ENCODE measurements around the gene NUMB.

The NUMB gene

DNA sequence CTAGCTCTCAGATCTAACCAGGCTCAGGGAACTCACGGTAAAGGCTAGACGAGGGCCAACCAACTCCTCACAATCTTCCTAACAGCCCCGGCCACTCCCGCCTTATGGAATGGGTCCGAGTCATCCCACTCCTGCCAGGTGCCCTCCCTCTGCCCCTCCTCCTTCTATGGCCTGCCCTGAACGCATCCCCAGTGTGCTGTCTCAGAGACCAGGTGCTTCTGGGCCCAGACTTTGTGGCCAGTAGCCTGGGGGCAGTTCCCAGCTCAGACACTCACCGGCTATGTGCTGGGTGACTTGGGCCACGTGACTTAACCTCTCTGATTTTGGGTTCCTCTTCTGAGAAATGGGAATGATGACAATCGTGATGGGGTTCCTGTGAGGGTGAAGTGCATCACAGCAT lies 198.5 kb downstream of the NUMB start:
- TF ChIP-seq CTCF (conservative IDR thresholded peaks at IDR 0.05; ENCODE audit: low read depth) = no peak
- POLR2A ChIA-PET (ENCODE audit: low non-redundant PET) = no interaction called here
- CTCF ChIA-PET = interaction anchor here (0.5 to 0.6 kb wide), 2 partner anchors 47 to 596 kb away, joined by 3 read pairs; no protein-coding TSS in a partner anchor
- DNase-seq (ENCODE audit: low spot score) = no peak
- no peak overlapping the region for H3K27ac ChIP-seq

DNA sequence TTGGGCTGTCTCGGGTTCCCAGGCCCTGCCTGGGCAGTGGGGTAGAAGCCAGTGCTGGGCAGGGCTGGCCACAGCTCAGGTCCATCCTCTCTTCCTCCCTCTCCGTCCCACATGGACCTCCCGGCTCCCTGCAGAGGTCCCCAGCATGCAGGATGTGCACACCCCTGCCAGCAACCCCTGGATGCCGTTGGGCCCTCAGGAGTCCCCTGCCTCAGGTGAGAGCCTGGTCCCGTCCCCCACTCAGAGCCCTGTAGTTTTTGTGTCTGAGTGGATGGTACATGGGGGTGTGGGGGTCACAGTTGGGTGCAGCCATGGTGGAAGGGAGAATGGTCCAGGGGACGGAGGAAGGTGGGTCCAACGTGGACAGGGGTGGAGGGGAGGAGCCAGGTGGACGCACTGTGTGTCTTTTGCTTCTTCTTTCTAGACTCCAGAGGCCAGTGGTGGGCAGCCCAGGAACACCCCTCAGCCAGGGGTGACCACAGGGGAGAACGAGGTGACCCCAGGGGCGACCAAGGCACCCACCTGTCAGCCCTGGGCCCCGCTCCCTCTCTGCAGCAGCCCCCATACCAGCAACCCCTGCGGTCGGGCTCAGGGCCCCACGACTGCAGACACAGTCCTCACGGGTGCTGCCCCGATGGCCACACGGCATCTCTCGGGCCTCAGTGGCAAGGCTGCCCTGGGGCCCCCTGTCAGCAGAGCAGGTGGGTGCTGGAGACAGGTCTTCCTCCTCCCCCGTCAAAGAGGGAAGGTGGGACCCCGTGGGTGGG lies 199.3 kb downstream of the NUMB start:
- CTCF ChIA-PET = interaction anchor here (0.5 to 0.6 kb wide), 2 partner anchors 48 to 597 kb away, joined by 3 read pairs; no protein-coding TSS in a partner anchor
- TF ChIP-seq CTCF (conservative IDR thresholded peaks at IDR 0.05; ENCODE audit: low read depth) = no peak

GRCh38 chr14:73258076-73258475 lies 200.3 kb downstream of the NUMB start:
- TF ChIP-seq CTCF (conservative IDR thresholded peaks at IDR 0.05; ENCODE audit: low read depth) = no peak
- no peak for DNase-seq (ENCODE audit: low spot score)
- ChIA-PET POLR2A (ENCODE audit: low non-redundant PET) (no interaction called here), CTCF (no interaction called here)
- no peak overlapping the region for H3K27ac ChIP-seq

More for the DNA sequence above, 199.3 kb downstream of the NUMB start:
- POLR2A ChIA-PET (ENCODE audit: low non-redundant PET) = no interaction called here
- DNase-seq (ENCODE audit: low spot score) = no peak
- H3K27ac ChIP-seq = no peak overlapping the region

DNA sequence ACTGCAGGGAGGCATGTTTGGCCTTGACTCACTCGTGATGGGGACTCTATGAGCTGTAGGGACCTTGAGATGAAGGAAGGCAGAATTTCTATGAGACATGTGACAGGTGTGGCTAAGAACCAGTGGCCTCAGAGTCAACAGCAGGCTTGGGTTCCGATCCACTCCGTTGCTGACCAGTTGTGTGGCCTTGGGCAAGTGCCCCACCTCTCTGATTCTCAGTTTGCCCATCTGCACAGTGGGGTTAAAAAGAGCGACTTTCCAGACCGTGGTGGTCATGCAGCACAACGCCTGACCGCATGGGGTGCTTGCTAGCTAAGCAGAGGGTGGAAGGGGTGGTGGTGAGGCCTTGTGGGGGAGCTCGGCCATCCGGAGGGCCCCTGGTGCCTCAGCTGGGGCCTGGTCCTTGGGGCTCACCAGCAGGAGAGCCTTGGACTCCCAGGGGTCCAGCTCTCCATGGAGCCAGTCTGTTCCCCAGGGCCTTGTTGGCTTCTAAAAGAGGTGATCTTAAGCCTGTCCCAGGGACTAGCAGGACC lies 202.6 kb downstream of the NUMB start:
- DNase-seq (ENCODE audit: low spot score) = no peak
- TF ChIP-seq CTCF (conservative IDR thresholded peaks at IDR 0.05; ENCODE audit: low read depth) = no peak
- no peak overlapping the region for H3K27ac ChIP-seq
- ChIA-PET CTCF (no interaction called here), POLR2A (ENCODE audit: low non-redundant PET) (no interaction called here)

- TF ChIP-seq CTCF (conservative IDR thresholded peaks at IDR 0.05; ENCODE audit: low read depth) = no peak
- POLR2A ChIA-PET (ENCODE audit: low non-redundant PET) = no interaction called here
- H3K27ac ChIP-seq = no peak overlapping the region
- no peak for DNase-seq (ENCODE audit: low spot score)
- CTCF ChIA-PET = no interaction called here
Observed at GRCh38 chr14:73255005-73255400, 203.3 kb downstream of the NUMB start.

DNA sequence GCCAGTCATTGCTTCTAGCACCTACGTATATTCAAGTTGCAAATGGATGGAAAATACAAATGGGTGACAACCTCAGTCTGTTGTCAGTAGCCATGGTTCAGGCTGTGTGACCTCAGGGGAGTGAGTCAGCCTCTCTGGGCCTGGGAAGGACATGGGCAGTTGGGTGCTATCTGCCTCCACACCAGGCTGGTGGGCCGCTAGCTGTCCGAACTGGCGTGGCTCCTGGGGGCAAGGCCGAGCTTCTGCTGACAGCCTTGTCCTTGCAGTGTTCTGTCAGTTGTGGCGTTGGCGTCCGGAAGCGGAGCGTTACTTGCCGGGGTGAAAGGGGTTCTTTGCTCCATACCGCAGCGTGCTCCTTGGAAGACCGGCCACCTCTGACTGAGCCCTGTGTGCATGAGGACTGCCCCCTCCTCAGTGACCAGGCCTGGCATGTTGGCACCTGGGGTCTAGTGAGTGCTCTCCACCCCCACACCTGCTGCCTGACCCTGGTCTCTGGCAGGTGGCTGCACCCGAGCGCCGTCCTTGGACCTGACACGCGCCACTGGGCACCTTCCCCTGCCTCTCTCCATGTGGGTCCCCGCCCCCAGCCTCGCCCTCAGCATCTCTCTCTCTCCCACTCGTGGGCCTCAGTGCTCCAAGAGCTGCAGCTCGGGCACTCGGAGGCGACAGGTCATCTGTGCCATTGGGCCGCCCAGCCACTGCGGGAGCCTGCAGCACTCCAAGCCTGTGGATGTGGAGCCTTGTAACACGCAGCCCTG lies 203.9 kb downstream of the NUMB start:
- no peak for DNase-seq (ENCODE audit: low spot score)
- no peak overlapping the region for H3K27ac ChIP-seq
- TF ChIP-seq CTCF (conservative IDR thresholded peaks at IDR 0.05; ENCODE audit: low read depth) = no peak
- CTCF ChIA-PET = no interaction called here
- POLR2A ChIA-PET (ENCODE audit: low non-redundant PET) = no interaction called here
